ENCODE results near the gene TLE4.

TLE4 gene

GRCh38 chr9:79694676-79695400 is 123.1 kb downstream of the TLE4 start:
- no peak for DNase-seq
- TF ChIP-seq POLR2A (IDR thresholded peaks at IDR 0.05; ENCODE audit: low read length) (no peak), GATA1 (IDR thresholded peaks at IDR 0.05; ENCODE audit: low read depth, low read length) (no peak)

DNA sequence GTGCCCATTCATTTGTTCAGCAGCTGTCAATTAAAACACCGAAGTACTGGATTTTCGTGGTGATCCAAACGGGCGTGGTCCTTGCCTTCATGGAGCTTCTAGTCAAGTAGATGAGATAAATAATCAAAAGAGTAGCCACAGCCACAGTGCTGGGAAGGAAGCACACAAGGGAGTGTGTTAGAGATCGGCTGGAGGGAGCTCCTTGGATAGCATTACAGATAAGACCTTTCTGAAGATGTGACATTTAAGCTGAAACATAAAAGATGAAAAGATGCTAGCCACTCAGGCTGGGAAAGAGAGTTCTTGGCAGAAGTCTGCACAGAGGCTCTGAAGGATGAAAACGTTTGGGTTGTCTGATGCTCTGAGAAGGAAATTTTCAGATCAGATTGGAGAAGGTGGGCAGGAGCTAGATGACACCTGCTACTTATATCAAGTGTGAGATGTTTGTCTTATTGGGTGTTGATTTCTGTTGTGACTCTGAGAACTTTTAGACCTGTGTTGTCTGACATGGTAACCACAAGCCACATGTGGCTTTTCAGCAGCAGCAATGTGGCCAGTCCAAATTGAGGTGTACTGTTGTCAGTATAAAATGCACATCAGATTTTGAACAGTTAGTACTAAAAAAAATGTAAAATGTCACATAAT is 123.9 kb downstream of the TLE4 start:
- TF ChIP-seq GATA1 (IDR thresholded peaks at IDR 0.05; ENCODE audit: low read depth, low read length) (no peak), POLR2A (IDR thresholded peaks at IDR 0.05; ENCODE audit: low read length) (no peak)
- no peak for DNase-seq

DNA sequence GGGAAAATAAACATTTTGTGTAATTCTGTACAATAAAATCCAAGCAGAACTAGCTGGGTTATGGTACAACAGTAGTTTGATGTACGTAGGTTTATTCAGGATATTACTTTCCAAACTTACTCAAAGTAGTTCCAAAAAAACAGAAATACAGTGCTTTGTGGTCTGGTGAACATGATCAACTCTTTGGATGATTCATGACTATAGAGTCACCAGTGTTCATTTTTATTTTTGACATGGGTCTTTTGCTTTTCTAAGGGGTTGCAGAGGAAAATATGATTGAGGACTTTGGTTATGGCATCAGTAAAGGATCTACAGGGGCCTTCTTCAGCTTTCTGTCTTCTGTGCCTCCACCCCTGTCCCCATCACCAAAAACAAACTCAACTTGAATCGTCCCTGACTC is 127.2 kb downstream of the TLE4 start:
- no peak for TF ChIP-seq POLR2A (IDR thresholded peaks at IDR 0.05; ENCODE audit: low read length)
- TF ChIP-seq GATA1 (IDR thresholded peaks at IDR 0.05; ENCODE audit: low read depth, low read length) = no peak
- no peak for DNase-seq

GRCh38 chr9:79699479-79699878 is 127.7 kb downstream of the TLE4 start:
- no peak for DNase-seq
- no peak for TF ChIP-seq GATA1 (IDR thresholded peaks at IDR 0.05; ENCODE audit: low read depth, low read length)
- TF ChIP-seq POLR2A (IDR thresholded peaks at IDR 0.05; ENCODE audit: low read length) = no peak

GRCh38 chr9:79700607-79701360 is 129.0 kb downstream of the TLE4 start:
- no peak for DNase-seq

DNA sequence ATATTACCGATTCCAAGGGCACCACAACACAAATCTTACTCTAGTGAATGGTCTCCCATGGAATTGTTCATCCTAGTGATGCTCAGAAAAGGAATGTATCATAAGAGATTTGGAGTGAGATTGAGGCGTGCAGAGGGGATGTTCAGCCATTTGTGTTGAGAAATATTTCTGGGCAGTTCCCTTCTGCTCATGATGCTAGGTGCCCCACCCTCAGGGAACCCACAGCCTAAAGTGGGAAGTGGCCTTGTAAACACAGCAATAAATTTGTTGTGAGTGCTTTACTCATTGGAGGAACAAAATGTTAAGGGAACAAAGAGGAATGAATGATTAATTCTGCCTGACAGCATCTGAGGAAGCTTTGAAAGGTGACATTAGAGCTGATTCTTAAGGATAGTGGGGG is 129.9 kb downstream of the TLE4 start:
- no peak for DNase-seq

More at GRCh38 chr9:79700607-79701360, 129.0 kb downstream of the TLE4 start:
- no peak for TF ChIP-seq POLR2A (IDR thresholded peaks at IDR 0.05; ENCODE audit: low read length)
- no peak for TF ChIP-seq GATA1 (IDR thresholded peaks at IDR 0.05; ENCODE audit: low read depth, low read length)

DNA sequence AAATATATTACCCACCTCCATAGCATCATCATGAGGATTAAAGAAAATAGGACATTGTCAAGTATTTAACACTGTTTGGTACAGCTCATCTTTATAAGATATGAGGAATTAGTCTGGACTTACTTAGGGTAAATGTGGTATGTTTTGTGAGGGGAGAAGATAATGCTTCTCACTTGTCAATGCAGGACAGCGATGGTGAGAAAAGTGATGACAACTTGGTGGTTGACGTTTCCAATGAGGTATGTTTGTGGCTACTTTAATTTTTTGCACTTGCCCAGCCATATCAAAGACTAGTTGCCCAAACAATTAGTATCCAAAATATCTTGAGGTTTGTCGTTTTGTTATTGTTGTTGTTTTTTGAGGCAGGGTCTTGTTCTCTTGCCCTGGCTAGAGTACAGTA is 133.9 kb downstream of the TLE4 start:
- no peak for DNase-seq
- TF ChIP-seq GATA1 (IDR thresholded peaks at IDR 0.05; ENCODE audit: low read depth, low read length) (no peak), POLR2A (IDR thresholded peaks at IDR 0.05; ENCODE audit: low read length) (no peak)

More for the DNA sequence above, 129.9 kb downstream of the TLE4 start:
- TF ChIP-seq POLR2A (IDR thresholded peaks at IDR 0.05; ENCODE audit: low read length) (no peak), GATA1 (IDR thresholded peaks at IDR 0.05; ENCODE audit: low read depth, low read length) (no peak)

- DNase-seq = no peak
- TF ChIP-seq GATA1 (IDR thresholded peaks at IDR 0.05; ENCODE audit: low read depth, low read length) = no peak
- no peak for TF ChIP-seq POLR2A (IDR thresholded peaks at IDR 0.05; ENCODE audit: low read length)
Measured at GRCh38 chr9:79706512-79706911, 134.7 kb downstream of the TLE4 start.

DNA sequence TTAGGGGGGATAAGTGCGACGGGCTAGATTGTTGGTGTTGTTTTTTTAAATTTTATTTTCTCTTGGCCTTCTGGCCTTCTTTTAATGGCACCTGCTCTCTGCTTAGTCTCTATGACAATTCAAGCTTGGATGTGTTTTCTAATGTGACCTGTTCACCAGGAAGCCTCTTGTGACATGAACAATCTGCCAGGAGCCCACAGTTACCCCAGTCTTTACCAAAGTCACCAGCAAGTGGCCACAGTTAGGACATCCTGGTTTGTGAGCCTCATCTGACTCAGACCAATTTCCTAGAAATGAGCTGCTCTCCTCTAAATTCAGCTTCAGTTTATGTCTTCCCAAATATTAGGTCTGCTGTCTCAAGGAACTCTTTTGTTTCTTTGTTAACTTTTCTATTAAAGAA is 135.8 kb downstream of the TLE4 start:
- DNase-seq = no peak
- TF ChIP-seq POLR2A (IDR thresholded peaks at IDR 0.05; ENCODE audit: low read length) (no peak), GATA1 (IDR thresholded peaks at IDR 0.05; ENCODE audit: low read depth, low read length) (no peak)

GRCh38 chr9:79708541-79708940 is 136.8 kb downstream of the TLE4 start:
- TF ChIP-seq GATA1 (IDR thresholded peaks at IDR 0.05; ENCODE audit: low read depth, low read length) (no peak), POLR2A (IDR thresholded peaks at IDR 0.05; ENCODE audit: low read length) (no peak)
- no peak for DNase-seq

- no peak for TF ChIP-seq GATA1 (IDR thresholded peaks at IDR 0.05; ENCODE audit: low read depth, low read length)
- TF ChIP-seq POLR2A (IDR thresholded peaks at IDR 0.05; ENCODE audit: low read length) = no peak
- DNase-seq = no peak
Measured at GRCh38 chr9:79709743-79710674, 138.2 kb downstream of the TLE4 start.

DNA sequence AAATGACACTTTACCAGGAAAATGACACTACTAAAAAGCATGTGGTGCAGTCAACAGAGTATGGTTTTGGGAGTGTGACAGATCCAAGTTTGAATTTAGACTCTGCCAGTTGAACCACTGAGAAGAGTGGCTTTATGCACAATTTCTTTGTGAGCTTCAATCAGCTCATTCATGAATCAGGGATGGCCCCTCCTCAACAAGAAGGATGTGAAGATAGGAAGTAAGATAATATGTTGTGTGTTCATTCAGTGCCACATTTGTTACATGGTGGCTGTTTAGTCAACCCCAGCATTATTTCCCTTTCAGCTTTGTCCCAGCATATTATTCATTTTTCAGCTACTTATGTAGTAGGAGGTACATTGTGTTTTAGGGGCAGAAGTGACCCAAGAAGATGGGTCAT is 140.1 kb downstream of the TLE4 start:
- TF ChIP-seq POLR2A (IDR thresholded peaks at IDR 0.05; ENCODE audit: low read length) (no peak), GATA1 (IDR thresholded peaks at IDR 0.05; ENCODE audit: low read depth, low read length) (no peak)
- no peak for DNase-seq

GRCh38 chr9:79719021-79719420 is 147.3 kb downstream of the TLE4 start:
- no peak for DNase-seq
- TF ChIP-seq POLR2A (IDR thresholded peaks at IDR 0.05; ENCODE audit: low read length) (no peak), GATA1 (IDR thresholded peaks at IDR 0.05; ENCODE audit: low read depth, low read length) (no peak)

Data from erythroblast (primary cell).